HepG2 (cell line): ENCODE measurements around the gene HNF1B. TPM values are rescaled to one million over a fixed set of nuclear protein-coding genes. Genes with fewer than 3 reads are reported as not detected.

Experiments used
- AGO2 ChIP-seq: fragments of 200-400 bp; formaldehyde crosslinking; optimal IDR thresholded peaks from 2 replicates; pipeline ENCODE3; 2017; ENCODE audit warnings: mild to moderate bottlenecking, low read depth, low read length, moderate library complexity
- CEBPZ ChIP-seq: IDR thresholded peaks from 2 replicates; pipeline ENCODE4 v1.6.1; 2012; ENCODE audit warnings: low read length, improper control_type of control experiment
- ERF ChIP-seq: IDR thresholded peaks from 2 replicates; pipeline ENCODE4 v1.6.1; 2018; ENCODE audit warnings: missing biosample characterization, missing genetic modification reagents
- HMG20B ChIP-seq: conservative IDR thresholded peaks from 2 replicates; pipeline ENCODE4 v1.6.1; 2016; ENCODE audit warnings: missing genetic modification reagents, missing compliant biosample characterization
- HNF4A ChIP-seq: sonication (generic); formaldehyde crosslinking; IDR thresholded peaks from 2 replicates; pipeline ENCODE4 v1.4.0; 2020; ENCODE audit warnings: missing genetic modification reagents
- MYNN ChIP-seq: sonication (generic); formaldehyde crosslinking; IDR thresholded peaks from 2 replicates; pipeline ENCODE4 v1.4.0; 2020; ENCODE audit warnings: mild to moderate bottlenecking, low read depth, missing genetic modification reagents
- NR2F2 ChIP-seq: IDR thresholded peaks from 2 replicates; pipeline ENCODE4 v1.6.1; 2012; ENCODE audit warnings: low read depth, inconsistent platforms, borderline replicate concordance
- PAX8 ChIP-seq: sonication (generic); formaldehyde crosslinking; IDR thresholded peaks from 2 replicates; pipeline ENCODE4 v1.8.0; 2022; ENCODE audit warnings: mild to moderate bottlenecking, missing genetic modification reagents, borderline replicate concordance
- RORA ChIP-seq: sonication (generic); formaldehyde crosslinking; IDR thresholded peaks from 2 replicates; pipeline ENCODE4 v1.5.0; 2020; ENCODE audit warnings: mild to moderate bottlenecking, missing genetic modification reagents, moderate library complexity
- SAP130 ChIP-seq: IDR thresholded peaks from 2 replicates; pipeline ENCODE4 v1.6.1; 2016; ENCODE audit warnings: low read depth
- SNAI1 ChIP-seq: sonication (generic); formaldehyde crosslinking; IDR thresholded peaks from 2 replicates; pipeline ENCODE4 v1.5.0; 2020; ENCODE audit warnings: mild to moderate bottlenecking, missing genetic modification reagents, borderline replicate concordance
- SNAPC2 ChIP-seq: sonication (generic); formaldehyde crosslinking; IDR thresholded peaks from 2 replicates; pipeline ENCODE4 v1.8.1; 2022; ENCODE audit warnings: mild to moderate bottlenecking, missing genetic modification reagents
- TBP ChIP-seq: sonication (generic); formaldehyde crosslinking; IDR thresholded peaks from 2 replicates; pipeline ENCODE4 v1.5.0; 2020; ENCODE audit warnings: missing genetic modification reagents
- TFDP1 ChIP-seq: IDR thresholded peaks from 2 replicates; pipeline ENCODE4 v1.6.1; 2016; ENCODE audit warnings: missing compliant biosample characterization, missing genetic modification reagents, borderline replicate concordance
- ZBTB2 ChIP-seq: sonication (generic); formaldehyde crosslinking; IDR thresholded peaks from 2 replicates; pipeline ENCODE4 v1.8.0; 2022; ENCODE audit warnings: low read depth, missing genetic modification reagents
- ZFY ChIP-seq: sonication (generic); formaldehyde crosslinking; IDR thresholded peaks from 2 replicates; pipeline ENCODE4 v1.4.0; 2020; ENCODE audit warnings: missing genetic modification reagents
- ZNF17 ChIP-seq: sonication (generic); formaldehyde crosslinking; IDR thresholded peaks from 2 replicates; pipeline ENCODE4 v1.5.0; 2020; ENCODE audit warnings: mild to moderate bottlenecking, missing genetic modification reagents
- ZNF275 ChIP-seq: sonication (generic); formaldehyde crosslinking; IDR thresholded peaks from 2 replicates; pipeline ENCODE4 v1.8.0; 2022; ENCODE audit warnings: missing genetic modification reagents, mild to moderate bottlenecking, inconsistent platforms, borderline replicate concordance
- ZNF282 ChIP-seq: fragments of 450-650 bp; IDR thresholded peaks from 2 replicates; pipeline ENCODE4 v1.6.1; 2018; ENCODE audit not compliant: partially characterized antibody
- ZNF484 ChIP-seq: sonication (generic); formaldehyde crosslinking; IDR thresholded peaks from 2 replicates; pipeline ENCODE4 v1.5.1; 2020; ENCODE audit warnings: mild to moderate bottlenecking, low read depth, missing genetic modification reagents, borderline replicate concordance
- ZNF589 ChIP-seq: sonication (generic); formaldehyde crosslinking; conservative IDR thresholded peaks from 2 replicates; pipeline ENCODE4 v1.8.0; 2022; ENCODE audit warnings: mild to moderate bottlenecking, moderate library complexity, missing genetic modification reagents
- ZNF75D ChIP-seq: sonication (generic); formaldehyde crosslinking; IDR thresholded peaks from 2 replicates; pipeline ENCODE4 v1.8.1; 2023; ENCODE audit warnings: missing genetic modification reagents, mild to moderate bottlenecking, borderline replicate concordance
- ZNF883 ChIP-seq: sonication (generic); formaldehyde crosslinking; IDR thresholded peaks from 2 replicates; pipeline ENCODE4 v1.5.1; 2020; ENCODE audit warnings: mild to moderate bottlenecking, missing genetic modification reagents; ENCODE audit errors: not compliant biosample characterization
- ZSCAN20 ChIP-seq: sonication (generic); formaldehyde crosslinking; IDR thresholded peaks from 2 replicates; pipeline ENCODE4 v1.4.0; 2020; ENCODE audit warnings: missing genetic modification reagents, mild to moderate bottlenecking, borderline replicate concordance
- ZSCAN9 ChIP-seq: IDR thresholded peaks from 2 replicates; pipeline ENCODE4 v1.6.1; 2016; ENCODE audit warnings: borderline replicate concordance
- polyA plus RNA-seq, 8 experiments: library from polyadenylated mRNA; depleted of rRNA in 3 of 8; stranded (reverse) in 7 of 8; unstranded in 1 of 8; fragments of >200 nt; fragmentation: Illumina TruSeq in 4 of 8; extraction: Trizol in 4 of 8; gene quantifications; 2 replicates each; pipeline versions ENCODE4 v1.2.1 to v1.2.3, GENCODE V29; 2011 to 2016; ENCODE audit warnings: low read depth in 4 of 8, missing spikeins in 1 of 8, mixed read lengths in 1 of 8; ENCODE audit not compliant: insufficient read depth in 1 of 8
- total RNA-seq, 5 experiments: library from RNA; depleted of rRNA; stranded (reverse); fragments of >200 nt; fragmentation: Illumina TruSeq; extraction: Trizol; gene quantifications; 2 replicates each; pipeline ENCODE4 v1.2.3, GENCODE V29; 2016; ENCODE audit warnings: low read depth in 1 of 5

Gene HNF1B
- total and polyA plus RNA-seq, 2 of the 13 experiments (the other 11 are each of a cell fraction or from before 2014, with no cell fraction given) = 1.9 to 5.3 TPM

- TF ChIP-seq ZNF275 (CRISPR knock-in tag) (no peak), MYNN (no peak), SNAI1 (no peak), ZSCAN9 (0 out of 2 replicates have a peak, but pooled peaks have one; percentile 43), NR2F2 (no peak), ZNF484 (CRISPR knock-in tag) (no peak), HMG20B (CRISPR knock-in tag) (0 out of 2 replicates have a peak, but pooled peaks have one; percentile 31), ZNF75D (CRISPR knock-in tag) (no peak), ZFY (CRISPR knock-in tag) (peak; percentile 59; the same call in 1 of the 2 replicates), ERF (CRISPR knock-in tag) (peak; percentile 88), PAX8 (CRISPR knock-in tag) (no peak), ZNF883 (CRISPR knock-in tag) (no peak), TBP (no peak), ZNF17 (no peak), ZBTB2 (CRISPR knock-in tag) (no peak), AGO2 (no peak), SNAPC2 (CRISPR knock-in tag) (peak; percentile 45; the same call in 1 of the 2 replicates), TFDP1 (peak; percentile 42; the same call in 1 of the 2 replicates), RORA (CRISPR knock-in tag) (no peak), CEBPZ (no peak), ZSCAN20 (CRISPR knock-in tag) (no peak; the same call in 1 of the 2 replicates), SAP130 (peak; percentile 76), ZNF589 (CRISPR knock-in tag) (no peak), ZNF282 (no peak), HNF4A (CRISPR knock-in tag) (no peak)
Measured at GRCh38 chr17:37708008-37708615, 36.7 kb downstream of the HNF1B start (continued).
